GM21381 (cell line): Measurements from ENCODE around the gene ZNF385A.

Experiments
- ATAC-seq: cut with Tn5 transposase; IDR thresholded peaks from one replicate; pipeline ENCODE4 v1.9.1; 2021; ENCODE audit warnings: mild to moderate bottlenecking, moderate library complexity; ENCODE audit not compliant: unreplicated experiment

The ZNF385A gene, protein sequence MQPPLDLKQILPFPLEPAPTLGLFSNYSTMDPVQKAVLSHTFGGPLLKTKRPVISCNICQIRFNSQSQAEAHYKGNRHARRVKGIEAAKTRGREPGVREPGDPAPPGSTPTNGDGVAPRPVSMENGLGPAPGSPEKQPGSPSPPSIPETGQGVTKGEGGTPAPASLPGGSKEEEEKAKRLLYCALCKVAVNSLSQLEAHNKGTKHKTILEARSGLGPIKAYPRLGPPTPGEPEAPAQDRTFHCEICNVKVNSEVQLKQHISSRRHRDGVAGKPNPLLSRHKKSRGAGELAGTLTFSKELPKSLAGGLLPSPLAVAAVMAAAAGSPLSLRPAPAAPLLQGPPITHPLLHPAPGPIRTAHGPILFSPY

DNA sequence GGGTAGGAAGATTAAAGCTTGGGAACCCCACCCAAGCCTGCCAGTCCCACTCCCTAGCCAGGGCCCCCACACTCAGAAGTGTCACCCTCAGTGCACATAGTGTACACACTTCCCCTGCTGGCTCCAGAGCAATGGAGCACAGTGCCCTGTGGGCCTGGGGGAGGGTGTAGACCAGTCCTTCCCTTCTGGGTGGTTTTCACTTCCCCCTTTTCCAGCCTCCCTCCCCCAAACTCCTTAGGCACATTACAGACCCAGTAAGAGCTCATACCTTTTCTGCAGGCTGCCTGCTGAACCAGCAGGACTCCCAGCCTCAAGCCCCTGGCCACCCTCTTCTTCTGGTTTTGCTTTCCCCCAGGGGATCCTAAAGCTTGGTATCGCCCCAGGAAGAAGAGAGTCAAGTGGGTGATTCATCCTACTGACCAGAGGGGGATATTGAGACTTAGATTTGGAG lies at the start of gene ZNF385A:
ZNF385A (minus strand) TSS at position 143 of the 451 bp plus-strand sequence. CDS start 219 bp downstream, outside the sequence.
- ATAC-seq, result peak; percentile 42

DNA sequence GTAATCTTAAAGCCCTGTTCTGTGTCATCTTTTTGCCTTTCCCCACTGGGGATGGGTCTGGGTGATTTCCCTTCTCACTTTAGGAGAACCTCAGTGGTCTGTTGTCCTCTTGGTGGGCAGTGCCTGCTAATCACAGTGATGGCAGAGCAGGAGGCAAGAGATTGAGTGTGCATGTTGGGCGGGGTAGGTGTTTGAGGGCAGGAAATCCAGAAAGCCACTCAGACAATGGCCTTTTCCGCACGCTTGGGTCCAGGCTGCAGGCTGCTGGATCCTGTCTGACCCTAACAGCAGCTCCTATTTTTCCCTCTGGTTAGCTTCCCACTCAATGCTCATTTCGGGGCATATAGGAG lies 48.3 kb upstream of the ZNF385A start:
- ATAC-seq, result no peak

DNA sequence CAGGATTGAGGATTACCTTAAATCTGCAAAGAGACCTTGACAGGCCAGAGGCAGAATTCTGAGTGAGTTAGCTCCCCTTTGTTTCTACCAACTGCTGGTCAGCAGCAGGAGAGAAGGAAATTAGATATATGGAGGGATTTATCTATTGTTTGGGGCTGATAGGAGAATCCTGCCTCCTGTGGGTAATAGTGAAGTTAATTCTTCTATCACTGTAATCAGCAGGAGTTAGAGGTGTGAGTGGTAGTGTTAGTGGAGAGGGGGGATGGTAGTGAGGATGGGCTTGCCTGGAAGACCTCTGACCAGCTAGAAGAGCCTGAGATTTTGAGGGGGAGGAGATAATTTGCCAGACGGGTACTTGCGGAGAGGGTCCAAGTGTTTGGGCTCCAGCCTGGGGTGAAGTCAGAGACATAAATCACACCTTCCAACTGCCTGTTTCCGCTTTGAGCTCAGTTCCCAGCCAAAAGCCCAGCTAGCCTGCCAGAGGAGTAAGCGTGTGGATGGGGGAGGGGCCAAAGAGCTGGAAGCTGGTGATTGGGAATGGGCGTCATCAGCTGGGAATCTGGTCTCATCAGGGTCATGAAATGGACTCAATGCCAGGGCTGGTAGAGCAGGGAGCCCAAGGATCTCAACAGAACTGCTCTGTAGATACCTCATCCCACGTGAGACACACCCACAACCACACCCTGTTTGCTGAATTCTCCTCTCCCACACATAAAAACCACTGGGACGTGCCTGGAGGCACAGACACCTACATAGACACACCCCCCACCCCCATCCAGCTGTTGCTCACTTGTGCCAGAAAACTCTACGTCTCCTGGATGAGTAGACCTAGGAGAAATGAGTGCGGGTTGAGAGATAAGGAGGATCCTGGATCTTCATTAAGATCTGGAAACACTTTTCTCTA lies 47.6 kb upstream of the ZNF385A start:
- ATAC-seq, result no peak

DNA sequence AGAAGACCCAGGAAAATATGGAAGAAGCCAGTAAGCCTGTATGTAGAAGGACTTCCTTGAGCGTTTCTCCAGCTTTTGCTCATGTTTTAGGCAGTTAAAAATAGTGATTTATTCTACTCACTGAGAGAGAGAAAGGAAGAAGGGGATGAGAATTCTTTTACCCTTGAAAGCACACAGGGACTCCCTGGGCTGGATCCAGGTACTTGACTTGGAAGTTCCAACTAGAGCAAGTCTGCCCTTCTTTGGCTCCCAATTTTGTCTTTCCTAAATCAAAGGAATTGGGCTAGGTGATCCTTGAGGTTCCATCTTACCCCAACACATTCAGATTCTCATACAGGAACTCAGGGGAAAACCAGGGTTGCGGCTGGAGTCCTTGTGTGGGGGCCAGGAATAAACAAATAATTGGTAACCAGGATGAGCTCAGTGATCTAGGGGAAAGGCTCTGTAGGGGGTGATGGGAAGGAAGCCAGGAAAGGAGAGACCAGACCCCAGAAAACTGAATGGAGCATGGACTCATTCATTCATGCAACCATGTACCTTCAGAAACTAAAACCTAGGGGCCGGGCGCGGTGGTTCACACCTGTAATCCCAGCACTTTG lies 46.0 kb upstream of the ZNF385A start:
- ATAC-seq, result no peak

DNA sequence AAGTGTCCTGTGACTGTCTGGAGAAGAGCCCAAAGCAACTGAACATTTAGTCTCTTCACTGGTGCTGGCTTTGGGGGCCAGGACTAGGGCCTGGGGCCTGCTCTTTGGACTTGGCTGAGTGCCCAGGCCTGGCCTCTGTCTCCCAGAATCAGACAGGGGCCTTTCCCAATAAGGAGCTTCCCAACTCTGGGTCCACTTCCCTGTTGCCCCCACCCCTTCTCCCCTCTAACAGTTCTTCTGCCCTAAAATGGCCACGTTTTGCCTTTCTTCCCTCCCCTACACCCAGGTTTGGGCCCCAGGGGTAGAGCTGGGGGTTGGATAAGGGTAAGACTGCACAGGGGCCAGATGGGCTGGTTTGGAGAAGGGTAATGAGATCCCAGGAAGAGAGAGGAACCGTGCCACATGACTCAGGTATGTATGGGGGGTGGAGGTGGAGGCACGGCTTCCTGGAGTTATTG lies 44.5 kb upstream of the ZNF385A start:
- no peak for ATAC-seq

DNA sequence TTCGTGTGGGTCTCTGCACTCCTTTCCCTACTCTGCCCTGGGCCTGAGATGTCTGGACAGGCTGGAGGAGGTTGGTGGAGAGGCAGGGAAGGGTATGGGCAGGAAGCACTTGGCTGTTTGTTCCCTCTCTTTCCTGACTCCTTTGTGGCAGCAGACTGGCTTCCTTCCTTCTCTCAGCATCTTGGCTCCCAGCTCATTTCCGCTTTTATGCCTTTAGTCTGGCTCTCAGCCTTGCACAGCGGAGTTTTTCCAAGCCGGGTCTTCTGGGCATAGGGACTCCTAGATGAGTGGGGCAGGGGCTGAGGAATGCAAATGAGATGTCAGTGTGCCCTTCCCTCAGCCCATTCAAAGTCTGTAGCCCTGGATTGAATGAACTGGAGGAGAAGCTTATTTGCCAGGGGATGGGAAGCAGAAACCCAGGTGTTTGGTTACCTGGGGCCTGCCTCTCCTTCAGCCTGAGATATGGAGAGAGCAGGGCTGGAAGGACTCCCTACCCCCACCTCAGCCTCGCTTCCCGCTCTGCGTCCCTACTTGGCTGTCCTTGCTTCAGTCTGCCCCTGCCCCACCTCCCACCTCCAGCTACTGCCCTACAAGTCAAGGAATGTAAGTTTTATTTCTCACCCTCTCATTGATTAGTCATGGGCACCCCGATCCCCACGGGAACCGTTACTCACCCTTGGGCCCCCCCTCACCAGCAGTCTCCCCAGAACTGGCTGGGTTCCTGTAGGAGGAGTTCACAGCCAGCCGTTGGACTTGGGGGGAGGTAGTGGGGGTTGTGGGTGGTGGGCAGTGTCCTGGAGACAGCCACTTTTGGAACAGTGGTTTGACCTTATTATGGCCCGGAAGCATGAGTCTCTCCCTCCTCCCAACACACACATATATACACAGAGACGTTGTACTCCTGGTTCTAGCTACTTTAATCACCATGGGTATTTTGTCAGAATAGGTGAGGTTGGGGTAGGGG lies 43.8 kb upstream of the ZNF385A start:
- ATAC-seq, result no peak

DNA sequence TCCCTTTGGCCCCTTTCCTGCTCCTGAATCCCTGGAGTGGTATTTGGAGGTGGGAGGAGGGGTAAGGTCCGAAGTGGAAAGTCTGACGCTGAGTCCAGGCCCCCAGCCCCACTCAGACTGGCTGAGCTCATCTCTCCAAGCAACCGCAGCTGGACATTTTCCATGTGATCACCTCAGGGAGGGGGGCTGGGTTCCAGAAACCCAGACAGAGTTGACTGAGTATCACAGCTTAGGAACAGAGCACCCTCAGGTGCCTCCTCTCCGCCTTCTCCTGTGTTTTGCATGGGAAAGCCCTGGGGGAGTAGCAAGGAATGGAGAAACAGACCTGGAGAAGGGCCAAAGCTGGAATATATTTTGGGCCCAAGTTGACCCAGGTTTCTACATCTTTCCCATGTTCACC lies 42.6 kb upstream of the ZNF385A start:
- no peak for ATAC-seq

DNA sequence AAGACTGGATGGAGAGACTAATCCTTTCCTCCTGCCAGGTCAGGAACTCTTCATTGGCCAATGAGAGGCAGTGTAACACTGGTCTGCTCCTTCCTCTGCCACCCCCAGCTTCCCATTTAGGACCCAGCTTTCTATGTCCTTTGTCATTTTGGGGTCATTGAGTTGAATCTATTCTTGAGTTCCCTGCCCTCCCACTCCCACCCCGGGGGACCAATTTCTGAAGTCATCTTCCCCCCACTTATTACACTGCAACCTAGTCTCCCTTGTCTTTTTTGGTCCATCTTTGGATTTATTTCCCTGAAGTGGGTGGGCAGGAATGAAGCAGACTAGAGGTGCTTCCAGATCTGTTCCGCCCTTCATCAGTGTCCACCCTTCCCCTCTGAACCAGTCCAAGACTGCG lies 42.2 kb upstream of the ZNF385A start:
- no peak for ATAC-seq

DNA sequence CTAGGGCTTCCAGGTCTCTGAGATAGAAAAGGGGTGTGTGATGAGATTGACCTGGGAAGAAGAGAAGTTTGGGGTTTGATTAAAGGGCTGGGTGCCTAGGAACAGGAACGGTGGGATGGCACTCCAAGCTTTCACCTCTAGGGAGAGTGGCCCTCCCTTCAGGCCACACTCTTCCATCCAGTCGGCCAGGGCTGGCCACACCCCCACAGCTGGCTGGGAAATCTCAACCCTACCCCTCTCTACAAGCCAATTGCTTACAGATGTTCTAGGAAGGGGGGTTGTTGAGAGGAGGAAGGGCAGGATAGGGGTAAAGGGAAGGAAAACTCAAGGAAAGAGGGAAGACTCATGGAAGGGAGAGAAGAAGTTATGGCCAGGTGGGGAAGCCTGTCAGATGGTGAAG lies 41.2 kb upstream of the ZNF385A start:
- no peak for ATAC-seq

DNA sequence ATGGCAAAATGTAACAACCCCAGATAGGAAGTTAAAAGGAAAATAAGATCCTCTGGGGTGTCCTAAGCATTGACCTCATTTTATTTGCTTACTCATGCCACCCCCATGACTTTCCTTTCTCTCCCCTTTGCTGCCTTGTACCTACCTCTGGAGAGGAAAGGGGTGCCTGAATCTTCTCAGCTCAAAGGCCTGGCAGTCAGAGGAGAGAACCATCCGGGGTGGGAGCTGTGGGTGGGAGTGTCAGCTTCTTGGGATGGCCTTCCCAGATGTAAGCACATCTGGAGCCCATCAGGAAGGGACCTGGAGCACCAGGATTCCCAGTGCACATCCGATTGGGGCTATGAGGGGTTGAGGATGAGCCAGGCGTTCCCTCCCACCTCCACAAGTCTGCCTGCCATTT lies 39.7 kb upstream of the ZNF385A start:
- ATAC-seq, result no peak

DNA sequence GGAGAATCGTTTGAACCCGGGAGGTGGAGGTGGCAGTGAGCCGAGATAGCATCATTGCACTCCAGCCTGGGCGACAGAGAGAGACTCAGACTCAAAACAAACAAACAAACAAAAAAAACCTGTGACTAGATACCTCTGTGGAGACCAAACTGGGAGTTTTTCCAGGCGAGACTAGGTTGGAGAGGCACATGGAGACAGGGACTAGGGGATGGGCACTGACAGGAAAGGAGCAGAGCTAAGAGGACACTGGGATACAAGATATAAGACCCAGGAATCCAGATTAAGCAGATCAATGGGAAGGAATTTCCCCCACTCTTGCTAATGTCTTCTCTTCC lies 39.2 kb upstream of the ZNF385A start:
- ATAC-seq, result no peak

DNA sequence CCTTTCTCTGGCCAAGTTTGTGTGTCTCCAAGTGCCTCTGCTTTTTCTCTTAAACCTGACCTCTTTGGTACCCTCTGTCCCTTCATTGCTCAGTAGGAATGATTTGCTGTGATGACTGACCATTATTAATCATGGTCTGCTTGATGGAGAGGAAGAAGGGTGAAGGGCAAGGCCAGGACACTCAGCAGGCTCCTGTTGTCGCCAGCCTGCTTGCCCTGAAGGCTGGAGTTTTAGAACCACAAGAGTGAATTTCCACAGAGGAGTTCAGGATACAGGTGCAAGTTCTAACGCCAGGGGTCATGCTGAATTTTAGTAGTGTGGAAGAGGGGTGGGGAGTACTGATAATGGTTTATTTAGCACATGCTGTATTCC lies 37.3 kb upstream of the ZNF385A start:
- ATAC-seq, result no peak

DNA sequence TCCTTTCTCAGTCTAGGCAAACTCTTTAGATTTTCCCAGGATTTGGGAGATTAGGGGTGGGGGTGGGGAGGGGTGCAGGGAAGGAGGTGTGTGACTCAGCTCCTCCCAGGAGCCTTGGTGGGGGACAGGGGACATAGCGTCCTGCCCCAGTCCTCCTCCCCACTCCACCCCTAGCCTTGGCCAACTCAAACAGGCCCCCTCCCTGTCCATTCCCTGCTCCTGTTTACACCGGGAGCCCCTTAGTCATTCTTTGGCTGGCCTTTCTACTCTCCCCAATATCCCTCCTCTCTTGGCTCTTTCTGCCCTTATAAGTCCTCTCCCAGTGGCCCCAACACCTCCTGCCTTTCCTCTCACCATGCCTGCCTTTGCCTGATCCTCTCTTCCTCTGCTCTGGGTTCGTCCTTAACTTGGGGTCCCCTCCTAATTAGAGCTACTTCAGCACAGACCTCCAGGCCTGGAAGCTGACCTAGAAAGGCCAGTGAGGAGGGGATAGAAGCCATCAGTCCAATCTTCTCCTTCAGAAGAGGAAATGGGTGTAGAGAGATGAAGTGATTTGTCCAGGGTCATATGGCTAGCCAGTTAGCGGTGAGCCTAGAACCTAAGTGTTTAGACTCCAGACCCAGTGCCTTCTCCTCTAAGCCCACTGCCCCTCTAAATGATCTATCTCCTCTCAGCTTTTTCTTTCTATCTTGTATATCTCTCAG lies 36.8 kb upstream of the ZNF385A start:
- no peak for ATAC-seq

DNA sequence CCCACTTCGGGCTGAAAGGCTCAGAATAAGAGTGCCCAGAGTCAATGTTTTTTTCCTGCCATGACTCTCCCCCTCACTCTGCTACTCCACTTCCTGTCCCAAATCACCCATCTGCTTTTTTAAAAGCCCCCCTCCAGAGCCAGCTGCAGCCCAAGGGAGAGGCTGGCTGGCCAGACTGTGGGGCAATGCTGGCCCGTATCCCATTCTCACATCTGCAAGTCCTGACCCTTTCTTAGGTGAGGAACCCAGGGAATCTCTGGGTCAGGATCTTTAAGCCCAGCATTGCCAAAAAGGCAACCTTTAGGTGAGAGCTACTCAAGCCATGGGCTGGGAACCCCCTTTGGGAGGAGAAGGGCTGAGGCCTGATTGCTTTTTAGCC lies 36.2 kb upstream of the ZNF385A start:
- ATAC-seq, result no peak

DNA sequence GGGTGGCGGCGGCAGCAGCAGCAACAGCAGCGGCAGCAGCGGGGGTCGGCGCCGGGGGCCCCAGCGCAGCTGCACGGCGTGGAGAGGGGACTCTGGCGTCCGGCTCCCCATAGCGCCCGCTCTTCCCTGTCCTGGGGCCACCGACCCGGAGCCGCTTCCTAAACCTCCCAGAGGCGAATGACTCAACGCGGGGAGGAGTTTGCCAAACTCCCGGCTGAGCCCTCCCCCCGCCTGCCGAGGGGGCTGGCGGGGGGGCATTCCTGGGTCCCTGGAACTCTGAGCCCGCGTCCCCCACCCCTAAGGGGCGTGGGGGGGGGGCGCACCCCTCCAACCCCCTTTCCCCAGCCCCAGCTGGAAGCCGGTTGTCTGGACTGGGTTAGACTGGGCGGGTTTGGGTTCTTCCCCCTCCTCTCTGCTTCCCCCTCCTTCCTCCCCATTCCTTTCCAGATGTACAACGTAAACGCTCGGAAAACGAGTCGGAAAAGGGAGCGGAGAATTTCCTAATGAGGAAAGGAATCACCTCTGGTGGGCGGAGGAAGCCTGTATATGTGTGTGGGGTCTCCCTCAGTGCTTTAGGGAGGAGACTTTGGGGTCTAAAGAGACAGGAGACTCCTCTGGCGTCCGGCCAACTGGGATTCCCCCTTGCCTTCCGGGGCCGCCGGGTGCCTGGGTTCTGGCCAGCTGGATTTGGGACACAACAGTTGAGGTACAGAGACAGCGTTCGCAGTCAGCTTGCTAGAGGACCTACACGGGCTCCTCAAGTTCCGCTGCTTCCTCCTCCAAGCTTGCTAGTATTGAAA lies 34.8 kb upstream of the ZNF385A start, which contains the start of gene ITGA5:
ITGA5 (minus strand) TSS at position 179 of the 800 bp plus-strand sequence; CDS start at position 111, 68 bp downstream.
- no peak for ATAC-seq

DNA sequence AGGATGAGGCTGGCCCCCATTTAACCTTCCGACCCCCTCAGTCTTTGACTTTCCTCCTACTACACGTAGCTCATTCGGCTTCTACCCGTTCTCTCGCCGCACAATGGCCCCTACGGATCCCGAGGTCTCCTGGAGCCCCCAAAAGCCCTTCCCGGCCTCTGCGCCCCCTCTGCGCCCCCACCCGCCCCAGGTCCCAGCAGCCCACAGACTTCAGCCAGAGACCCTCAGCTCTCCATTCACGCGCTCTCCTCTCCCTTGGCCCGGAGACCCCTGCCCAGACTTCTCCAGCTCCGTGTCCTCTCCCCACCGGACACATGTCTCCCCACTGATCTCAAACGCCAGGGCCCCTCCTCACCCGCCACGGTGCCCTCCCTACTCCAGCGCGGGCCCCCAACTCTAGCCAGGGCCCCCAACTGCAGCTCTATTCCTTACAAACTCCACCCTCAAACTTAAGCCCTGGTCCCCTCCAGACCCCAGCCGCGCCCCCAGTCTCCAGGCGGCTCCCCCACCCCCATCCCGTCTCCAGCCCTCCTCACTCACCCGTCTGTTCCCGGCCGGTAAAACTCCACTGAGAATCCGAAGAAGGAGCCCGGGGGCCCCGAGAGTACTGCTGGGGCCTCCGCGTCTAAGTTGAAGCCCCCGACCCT lies 34.0 kb upstream of the ZNF385A start:
- no peak for ATAC-seq

DNA sequence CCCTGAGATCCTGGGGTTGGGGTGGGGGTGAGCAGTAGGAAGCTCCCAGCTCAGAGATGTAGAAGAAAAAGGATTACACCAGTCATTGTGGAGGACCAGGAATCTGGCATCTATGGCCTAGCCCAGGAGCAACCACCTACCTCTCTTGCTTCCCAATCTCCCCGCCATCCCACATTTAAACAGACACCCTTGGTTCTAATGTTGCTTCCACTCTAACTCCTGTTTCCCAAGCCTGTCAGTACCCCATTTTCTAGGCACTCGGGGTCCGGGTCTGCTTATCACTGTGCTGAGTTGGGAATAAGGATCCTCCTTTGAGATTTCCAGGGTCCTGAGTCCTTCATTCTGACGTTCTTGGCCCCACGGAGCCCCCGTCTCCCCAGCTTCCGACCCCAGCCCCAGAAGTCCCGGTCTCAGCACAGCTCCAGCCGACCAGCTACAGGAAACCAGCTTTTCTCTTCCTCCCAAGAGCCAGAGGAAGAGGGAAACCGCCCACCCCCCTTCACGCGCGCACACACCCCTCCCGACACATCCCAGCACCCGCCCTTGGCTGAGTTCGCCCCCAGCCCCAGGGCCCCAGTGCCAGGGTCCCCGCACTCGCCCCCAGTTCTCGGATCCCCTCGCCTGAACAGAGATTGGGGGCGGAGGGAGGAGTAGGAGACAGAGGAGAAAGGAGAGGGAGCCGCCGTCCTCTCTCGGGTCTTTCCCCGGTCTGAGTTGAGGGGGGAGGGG lies 33.3 kb upstream of the ZNF385A start:
- no peak for ATAC-seq
